DMS53 (cell line): ENCODE measurements around the gene DCK.
"Not testable (repeated sequence)": the region's sequence is repeated elsewhere in the genome, so short reads cannot be mapped to it uniquely, and the experiment has no call there.

Experiments
- DNase-seq: peaks from one replicate; lab custom pipeline; 2025; lab: John Stamatoyannopoulos, UW

The DCK gene

DNA sequence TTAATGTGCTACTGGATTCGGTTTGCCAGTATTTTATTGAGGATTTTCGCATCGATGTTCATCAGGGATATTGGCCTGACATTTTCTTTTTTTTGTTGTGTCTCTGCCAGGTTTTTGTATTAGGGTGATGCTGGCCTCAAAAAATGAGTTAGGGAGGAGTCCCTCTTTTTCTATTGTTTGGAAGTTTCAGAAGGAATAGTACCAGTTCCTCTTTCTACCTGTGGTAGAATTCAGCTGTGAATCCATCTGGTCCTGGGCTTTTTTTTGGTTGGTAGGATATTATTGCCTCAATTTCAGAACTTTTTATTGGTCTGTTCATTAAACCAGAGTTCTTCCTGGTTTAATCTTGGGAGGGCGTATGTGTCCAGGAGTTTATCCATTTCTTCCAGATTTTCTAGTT, 7.9 kb downstream of the DCK start:
- DNase-seq: not testable (repeated sequence)

DNA sequence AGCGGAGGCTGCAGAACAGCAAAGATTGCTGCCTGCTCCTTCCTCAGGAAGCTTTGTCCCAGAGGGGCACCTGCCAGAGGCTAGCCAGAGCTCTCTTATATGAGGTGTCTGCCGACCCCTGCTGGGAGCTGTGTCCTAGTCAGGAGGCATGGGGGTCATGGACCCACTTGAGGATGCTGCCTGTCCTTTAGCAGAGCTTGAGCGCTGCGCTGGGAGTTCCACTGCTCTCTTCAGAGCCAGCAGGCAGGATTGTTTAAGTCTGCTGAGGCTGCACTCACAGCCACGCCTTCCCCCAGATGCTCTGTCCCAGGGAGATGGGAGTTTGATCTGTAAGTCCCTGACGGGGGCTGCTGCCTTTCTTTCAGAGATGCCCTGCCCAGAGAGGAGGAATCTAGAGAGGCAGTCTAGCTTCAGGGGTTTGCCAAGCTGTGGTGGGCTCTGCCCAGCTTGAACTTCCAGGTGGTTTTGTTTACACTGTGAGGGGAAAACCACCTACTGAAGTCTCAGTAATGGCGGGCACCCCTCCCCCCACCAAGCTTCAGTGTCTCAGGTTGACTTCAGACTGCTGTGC, 10.9 kb downstream of the DCK start:
- peak; percentile 3 for DNase-seq

DNA sequence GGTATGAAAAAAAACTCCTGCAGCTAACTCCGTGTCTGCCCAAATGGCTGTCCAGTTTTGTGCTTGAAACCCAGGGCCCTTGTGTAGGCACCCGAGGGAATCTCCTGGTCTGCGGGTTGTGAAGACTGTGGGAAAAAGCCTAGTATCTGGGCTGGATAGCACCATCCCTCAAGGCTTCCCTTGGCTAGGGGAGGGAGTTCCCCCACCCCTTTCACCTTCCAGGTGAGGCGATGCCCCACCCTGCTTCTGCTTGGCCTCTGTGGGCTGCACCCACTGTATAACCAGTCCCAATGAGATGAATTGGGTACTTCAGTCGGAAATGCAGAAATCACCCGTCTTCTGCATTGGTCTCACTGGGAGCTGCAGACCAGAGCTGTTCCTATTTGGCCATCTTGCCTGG, 11.6 kb downstream of the DCK start:
- not testable (repeated sequence) for DNase-seq

DNA sequence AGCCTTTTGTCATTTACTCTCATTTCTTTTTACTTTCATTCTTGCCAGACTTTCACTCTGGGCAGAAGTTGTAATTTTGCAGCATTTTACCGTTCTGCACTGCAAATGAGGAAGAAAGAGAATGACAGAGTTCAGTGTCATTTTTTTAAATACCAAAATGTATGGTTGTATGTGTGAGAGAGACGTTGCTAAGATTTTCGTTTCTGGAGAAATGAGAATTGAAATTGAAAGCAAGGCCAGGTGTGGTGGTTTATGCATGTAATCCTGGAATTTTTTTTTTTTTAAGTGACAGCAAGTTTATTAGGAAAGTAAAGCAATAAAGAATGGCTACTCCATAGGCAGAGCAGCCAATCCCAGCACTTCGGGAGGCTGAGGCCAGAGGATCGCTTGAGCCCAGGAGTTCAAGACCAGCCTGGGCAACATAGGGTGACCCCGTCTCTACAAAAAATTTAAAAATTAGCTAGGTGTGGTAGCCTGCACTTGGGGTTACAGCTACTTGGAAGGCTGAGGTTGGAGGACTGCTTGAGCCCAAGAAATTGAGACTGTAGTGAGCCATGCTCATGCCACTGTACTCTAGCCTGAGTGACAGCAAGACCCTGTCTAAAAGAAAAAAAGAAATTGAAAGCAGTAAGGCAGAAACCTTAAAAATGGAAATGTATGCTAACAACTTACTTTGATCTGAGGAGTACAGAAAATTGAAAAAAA, 12.9 kb downstream of the DCK start:
- DNase-seq: no peak

DNA sequence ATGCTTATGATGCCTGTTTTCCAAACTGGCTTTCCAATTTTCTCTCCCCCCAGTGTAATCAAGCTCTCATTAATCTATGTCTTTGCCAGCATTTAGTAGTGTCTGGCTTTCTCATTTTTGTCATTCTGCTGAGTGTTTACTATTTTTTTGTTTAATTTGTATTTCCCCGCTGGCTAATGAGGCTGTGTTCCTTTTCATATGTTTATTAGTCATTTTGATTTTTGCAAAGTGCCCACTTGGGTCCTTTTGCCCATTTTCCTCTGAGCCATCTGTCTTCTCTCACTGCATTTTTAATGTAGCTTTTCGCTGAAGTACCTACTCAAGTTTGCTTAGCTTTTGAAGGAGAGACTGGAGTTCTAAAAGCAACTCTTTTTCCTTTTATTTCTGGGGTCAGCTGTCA, 14.7 kb downstream of the DCK start:
- DNase-seq: no peak

DNA sequence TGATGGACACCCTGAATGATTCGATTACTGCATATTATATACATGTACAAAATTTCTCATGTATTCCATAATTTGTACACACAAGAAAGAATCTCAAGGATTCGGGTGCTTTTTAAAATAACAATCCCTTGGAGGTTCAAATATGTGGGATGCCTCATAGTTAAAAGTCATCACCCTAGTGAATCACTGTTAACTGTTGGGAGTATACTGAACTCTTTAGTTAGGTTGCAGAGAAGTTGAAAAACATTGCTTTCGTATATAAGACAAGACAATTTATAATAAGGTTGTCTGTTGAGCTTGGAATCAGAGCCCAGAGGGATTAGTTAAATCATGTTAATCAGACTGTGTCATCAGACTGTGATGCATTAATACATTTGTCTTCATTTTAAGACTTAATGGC, 15.6 kb downstream of the DCK start:
- DNase-seq: no peak

DNA sequence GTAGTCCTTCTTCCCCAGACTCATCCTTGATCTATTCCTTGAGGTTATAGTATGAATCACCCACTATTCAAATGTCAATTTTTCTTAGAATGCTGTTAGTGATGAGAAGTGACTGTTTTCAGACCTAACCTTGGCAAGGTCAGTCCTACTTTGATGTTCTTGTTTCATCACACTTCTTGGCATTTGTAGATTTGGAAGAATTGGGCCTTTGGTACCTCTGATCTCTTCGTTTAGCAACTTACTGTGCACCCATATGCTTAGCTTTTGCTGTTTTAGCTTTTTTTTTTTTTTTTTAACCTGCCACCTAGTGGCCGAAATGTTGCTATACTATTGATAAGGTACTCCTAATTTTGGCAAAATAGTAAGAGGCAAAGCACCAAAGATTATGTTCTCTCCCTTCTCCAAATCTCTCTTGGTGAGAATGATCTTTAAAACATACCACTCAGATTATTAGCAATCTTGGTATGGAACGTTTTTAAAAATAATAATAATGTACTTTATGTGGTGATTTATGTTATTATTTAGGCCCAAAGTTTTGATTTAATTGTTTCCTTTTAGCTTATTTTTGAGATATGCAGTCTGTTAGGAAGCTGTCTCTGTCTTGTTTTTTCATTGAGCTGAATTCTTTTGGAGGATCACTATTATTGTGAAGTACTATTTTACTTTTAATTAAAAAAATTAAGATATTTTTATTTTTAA, 16.6 kb downstream of the DCK start:
- peak; percentile 49 for DNase-seq

DNA sequence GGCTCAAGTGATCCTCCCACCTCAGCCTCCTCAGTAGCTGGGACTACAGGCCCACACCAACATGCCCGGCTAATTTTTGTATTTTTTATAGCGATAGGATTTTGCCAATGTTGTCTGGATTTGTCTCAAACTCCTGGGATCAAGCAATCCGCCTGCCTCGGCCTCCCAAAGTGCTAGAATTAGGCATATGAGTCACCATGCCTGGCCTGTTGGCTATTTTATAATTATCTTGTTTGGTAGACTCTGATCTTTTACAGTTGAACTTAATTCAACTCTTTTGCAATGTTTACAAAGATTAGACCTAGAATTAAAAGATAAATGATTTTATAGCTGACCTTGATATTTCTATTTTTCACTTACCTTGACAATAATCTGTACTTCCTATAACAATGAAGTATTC, 18.0 kb downstream of the DCK start:
- DNase-seq: no peak

DNA sequence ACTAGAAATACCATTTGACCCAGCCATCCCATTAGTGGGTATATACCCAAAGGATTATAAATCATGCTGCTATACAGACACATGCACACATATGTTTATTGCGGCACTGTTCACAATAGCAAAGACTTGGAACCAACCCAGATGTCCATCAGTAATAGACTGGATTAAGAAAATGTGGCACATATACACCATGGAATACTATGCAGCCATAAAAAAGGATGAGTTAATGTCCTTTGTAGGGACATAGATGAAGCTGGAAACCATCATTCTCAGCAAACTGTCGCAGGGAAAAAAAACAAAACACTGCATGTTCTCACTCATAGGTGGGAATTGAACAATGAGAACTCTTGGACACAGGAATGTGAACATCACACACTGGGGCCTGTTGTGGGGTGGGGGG, 23.9 kb downstream of the DCK start:
- DNase-seq: not testable (repeated sequence)

DNA sequence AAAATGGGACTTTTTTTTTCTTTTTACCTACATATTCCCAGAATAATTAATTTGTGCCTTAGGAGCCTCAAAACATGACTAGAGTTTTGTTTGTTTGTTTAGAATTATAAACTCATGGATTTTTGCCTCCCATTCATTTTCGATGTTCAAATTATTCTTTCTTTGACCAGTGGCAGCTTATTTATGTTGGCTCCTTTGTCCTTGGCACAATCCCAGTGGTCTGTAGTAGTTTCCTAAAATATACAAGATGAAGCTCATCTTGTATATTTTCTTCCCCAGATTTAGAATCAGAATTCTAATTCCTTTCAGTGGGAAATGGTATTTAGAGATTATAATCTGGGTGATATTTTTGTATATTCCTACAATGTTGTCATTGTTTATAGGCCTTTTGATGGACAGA, 27.2 kb downstream of the DCK start:
- no peak for DNase-seq

DNA sequence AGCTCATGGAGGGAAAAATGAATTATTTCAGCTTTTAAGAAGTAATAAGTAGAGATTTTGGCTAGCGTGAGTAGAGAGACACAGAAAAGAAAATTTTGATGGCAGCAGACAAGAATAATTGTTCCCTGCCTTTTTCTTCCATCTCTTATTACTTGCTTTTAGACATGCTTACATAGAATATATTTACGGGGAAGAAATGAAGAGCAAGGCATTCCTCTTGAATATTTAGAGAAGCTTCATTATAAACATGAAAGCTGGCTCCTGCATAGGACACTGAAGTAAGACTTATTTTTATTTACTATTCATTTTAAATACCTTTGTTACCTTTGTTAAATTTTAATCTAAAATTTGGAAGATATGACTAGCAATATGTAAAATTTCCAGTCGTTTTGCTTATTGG, 32.2 kb downstream of the DCK start:
- DNase-seq: no peak

DNA sequence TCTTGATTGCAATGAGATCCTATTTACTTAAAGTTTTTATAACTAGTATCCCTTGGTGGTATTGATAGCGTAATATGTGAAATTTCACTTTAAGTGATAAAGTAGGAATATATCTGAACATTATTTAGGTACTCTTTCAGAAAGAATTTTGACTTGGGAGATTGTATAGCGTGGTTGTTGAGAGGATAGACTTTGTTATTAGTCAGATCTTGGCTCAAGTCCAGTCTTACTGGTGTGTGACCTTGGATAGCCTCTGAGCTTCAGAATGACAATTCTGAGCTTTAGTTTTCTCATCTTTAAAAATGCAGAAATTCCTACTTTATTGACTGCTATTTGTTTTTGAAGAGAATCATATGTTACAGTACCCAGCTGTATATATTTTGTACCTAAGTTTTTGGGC, 32.6 kb downstream of the DCK start:
- DNase-seq: peak; percentile 68

DNA sequence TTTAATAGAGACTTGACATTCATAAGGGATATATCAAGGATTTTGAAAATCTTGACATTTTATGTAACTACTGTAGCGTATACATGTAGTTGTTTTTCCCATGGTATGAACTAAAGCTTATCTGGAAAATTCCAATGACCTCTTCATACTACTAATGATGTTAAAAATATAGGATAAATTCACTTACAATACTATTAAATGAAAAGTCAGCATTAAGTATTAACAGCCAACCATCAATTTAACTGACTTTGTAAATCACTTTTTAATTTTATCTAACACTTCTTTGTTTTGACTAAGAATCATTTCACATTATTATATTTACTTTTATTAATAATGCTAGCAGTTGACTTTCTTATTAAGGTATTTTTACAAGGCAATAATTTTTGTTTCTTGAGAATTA, 34.2 kb downstream of the DCK start:
- DNase-seq: no peak

DNA sequence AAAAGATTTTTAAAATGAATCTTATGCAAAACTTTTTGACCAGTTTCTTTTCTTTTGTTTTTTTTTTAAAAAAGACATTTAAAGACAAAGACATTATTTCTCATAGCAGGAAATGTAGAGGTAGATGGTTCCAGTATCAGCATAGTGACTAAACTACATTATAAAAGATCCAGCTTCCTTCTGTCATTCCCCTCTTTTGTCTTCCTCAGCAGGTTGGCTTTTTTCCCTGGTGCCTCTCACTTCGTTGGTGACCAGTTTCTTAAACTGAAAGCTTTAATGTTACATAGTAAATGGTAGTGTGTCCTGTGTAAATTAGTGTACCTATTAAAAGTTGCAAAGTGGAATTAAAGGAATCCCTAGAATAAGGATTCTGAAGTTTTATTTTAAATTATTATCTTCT, 36.1 kb downstream of the DCK start:
- DNase-seq: no peak

DNA sequence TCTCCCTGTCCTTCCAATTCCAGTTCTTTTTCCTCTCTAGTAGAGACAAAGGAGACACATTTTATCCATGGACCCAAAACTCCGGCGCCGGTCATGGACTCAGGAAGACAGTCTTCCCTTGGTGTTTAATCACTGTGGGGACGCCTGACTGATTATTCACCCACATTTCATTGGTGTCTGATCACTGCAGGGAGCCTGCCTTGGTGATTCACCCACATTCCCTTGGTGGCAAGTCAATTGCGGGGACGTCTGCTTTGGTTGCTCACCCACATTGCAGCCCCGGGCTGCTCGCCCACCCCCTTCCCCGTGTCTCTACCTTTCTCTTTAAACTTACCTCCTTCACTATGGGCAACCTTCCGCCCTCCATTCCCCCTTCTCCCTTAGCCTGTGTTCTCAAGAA, 38.7 kb downstream of the DCK start:
- DNase-seq: not testable (repeated sequence)

DNA sequence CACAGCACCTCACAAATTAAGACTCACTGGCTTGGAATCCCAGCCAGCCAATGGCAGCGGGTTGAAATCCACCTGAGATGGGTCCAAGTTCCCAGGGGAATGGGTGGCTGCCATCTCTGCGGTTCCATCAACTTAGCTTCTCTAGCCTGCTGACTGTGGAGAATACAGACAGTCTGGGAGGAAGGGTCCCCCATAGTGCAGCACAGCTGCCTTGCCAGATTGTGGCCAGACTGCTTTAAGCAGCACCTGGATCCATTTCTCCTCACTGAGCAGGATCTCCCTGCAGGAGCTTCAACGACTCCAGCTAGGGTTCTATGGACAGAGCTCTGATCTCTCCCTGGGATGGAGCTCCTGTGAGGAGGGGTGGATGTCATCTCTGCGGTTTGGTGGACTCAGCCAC, 51.8 kb downstream of the DCK start:
- DNase-seq: no peak

DNA sequence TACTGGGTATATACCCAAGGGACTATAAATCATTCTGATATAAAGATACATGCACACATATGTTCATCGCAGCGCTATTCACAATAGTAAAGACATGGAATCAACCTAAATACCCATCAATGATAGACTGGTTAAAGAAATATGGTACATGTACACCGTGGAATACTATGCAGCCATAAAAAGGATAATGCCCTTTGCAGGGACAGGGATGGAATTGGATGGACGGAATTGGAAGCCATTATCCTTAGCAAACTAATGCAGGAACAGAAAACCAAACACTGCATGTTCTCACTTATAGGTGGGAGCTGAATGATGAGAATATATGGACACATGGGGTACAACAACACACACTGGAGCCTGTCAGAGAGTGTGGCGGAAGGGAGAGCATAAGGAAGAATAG, 55.9 kb downstream of the DCK start:
- DNase-seq: no peak

DNA sequence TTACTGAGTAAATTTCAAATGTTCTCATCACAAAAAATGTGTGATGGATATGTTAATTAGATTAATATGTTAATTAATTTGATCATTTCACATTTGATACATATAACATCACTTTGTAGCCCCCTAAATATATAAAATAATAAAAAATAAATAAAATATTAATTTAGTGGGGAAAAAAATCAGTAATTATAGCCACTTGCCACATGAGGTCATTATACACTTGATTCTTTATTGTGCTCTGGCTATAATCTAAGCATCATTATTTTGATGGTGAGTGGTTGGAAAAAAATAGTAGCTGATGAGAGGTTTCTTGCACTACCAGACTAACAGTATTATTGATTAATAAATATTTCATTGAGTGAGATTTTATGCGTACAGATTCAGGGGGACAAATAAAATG, 57.4 kb downstream of the DCK start:
- DNase-seq: peak; percentile 28

DNA sequence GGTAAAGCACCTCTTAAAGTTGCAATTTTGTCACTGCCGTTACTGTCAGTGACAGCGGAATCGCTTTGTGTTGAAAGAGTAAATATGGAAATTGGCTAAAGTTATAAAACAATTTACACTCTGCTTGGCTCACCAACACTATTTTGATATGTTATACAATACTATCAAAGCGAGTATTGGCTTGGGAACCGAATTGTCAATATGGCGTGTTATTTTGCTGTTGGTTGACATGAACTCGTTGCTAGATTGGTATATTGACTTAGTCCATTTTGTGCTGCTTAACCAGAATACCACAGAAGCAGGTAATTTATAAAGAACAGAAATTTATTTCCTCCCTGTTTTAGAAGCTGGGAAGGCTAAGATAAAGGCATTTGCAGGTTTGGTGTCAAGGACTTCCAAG, 58.6 kb downstream of the DCK start:
- DNase-seq: no peak

DNA sequence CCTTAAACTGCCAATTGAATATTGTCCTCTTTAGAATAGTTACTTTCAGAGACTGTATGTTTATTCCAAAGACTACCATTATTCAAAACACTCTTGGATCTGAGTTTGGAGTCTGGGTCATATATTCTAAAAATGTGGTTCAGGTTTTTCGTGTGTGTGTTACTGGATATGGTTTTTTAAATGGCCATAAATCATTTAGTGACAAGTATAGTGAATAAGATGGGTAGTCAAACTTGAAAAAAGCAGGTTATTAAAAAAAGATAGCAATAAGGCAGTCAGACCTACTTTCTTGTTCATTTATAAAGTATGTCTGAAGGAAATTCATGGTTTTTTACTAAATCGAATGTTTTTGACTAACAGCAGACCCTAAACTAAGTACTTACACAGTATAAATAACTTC, 59.3 kb downstream of the DCK start:
- no peak for DNase-seq

DNA sequence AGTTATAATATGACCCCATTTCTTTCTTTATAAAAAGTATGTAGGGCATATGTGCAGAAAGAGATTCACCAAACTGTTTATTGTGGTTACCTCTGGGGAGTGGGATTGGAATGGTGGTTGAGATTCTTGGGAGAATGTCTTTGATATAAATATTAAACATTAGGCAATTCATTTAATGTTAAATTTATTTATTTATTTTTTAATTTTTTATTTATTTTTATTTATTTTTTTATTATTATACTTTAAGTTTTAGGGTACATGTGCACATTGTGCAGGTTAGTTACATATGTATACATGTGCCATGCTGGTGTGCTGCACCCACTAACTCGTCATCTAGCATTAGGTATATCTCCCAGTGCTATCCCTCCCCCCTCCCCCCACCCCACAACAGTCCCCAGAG, 60.2 kb downstream of the DCK start:
- DNase-seq: not testable (repeated sequence)

DNA sequence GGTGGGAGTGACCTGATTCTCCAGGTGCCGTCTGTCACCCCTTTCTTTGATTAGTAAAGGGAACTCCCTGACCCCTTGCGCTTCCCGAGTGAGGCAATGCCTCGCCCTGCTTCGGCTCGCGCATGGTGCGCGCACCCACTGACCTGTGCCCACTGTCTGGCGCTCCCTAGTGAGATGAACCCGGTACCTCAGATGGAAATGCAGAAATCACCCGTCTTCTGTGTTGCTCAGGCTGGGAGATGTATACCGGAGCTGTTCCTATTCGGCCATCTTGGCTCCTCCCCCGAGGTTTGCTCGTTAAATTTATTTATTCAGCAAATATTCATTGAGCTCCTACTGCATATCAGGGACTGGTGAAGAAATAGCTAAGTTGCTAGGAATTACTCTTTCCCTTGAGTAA, 66.1 kb downstream of the DCK start:
- peak; percentile 73 for DNase-seq

DNA sequence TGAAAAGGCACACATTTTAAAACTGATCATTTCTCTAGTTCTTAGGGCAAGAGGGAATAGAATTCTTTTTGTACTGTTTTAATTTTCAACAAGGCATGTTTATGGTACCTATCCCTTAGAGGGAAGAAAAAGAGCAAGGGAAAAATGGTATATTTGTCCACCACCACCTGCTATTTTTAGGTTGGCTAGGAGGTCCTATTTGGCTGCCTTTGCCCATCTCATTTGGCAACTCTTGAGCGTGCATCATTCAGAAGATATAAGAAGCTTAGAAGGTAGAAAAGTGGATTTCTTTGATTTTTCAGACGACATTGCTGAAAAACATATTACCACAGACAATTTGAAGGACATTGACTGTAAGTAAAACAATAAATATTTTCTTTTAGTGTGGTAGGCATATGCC, 69.0 kb downstream of the DCK start:
- no peak for DNase-seq

DNA sequence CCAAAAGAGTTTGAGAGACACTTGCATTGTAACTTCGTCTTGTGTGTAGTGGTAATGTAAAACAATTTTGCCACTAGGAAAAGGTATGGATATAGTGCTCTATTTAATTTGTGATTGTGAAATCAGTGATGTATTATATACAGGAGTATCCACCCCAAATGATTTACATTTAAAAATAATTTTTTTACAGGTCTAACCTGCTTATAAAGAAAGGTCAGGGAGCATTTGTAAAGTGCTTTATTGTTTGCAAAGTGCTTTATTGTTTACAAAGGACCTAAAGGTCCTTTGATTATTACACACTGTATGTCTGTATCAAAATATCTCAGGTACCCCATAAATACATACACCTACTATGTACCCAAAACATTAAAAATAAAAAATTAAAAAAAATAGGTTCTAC, 70.3 kb downstream of the DCK start:
- peak; percentile 12 for DNase-seq
